SK-N-MC (cell line): Measurements from ENCODE around the gene SPINK9.

ENCODE experiments used
- EZH2 ChIP-seq: fragments of 200-600 bp; sonication (generic); IDR thresholded peaks from one replicate; pipeline ENCODE4 v1.6.1; 2017; ENCODE audit warnings: antibody characterized with exemption
- POLR2AphosphoS5 ChIP-seq: IDR thresholded peaks from 2 replicates; pipeline ENCODE4 v1.6.1; 2012; ENCODE audit warnings: mild to moderate bottlenecking, low read depth, low read length, borderline replicate concordance

DNA sequence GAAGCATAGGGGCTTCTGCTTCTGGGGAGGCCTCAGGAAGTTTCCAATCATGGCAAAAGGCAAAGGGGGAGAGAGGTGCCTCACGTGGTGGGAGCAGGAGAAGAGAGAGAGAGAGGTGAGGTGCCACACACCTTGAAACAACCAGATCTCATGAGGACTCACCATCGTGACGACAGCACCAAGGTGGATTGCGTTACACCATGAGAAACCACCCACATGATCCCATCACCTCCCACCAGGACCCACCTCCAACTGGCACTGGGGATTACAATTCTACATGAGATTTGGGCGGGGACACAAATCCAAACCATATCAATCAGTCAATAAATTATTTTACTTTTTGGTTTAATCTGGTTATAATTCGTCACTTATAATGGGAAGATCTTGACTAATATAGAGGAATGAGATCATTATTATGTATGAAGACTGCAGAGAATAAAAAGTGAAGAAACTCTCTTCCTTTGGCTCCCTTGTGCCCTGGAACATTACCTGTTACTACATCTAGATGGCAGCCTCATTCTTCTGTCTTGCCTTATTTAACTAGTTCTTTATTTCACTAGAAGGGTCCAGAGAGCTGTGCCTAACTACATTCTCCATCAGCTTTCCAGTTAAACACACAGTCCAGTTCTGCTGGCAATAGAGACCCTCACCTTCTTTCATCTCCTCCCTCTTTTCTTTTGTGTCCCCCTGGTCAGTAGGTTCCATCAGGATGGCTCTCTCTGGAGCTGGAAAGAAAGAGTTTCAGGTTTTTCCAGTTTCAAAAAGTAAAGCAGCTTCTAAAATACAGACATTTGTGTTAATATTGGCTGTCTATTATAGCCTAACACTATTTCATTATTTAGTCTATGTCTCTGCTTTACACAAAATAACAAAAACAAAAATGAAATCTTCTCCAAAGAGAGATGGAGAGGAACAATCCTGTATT, 44.8 kb upstream of the SPINK9 start:
- TF ChIP-seq EZH2, result no peak
- no peak for TF ChIP-seq POLR2AphosphoS5
